Stimulated activated naive CD8-positive, alpha-beta T cell treated with anti-CD3 and anti-CD28 coated beads, Interleukin-15, Interleukin-2, amounts not matched to agents 100 ng/mL and 50 ng/mL, for 24 hours (primary cell): ENCODE results near the gene HSFX3.
"Not testable (repeated sequence)": the region's sequence is repeated elsewhere in the genome, so short reads cannot be mapped to it uniquely, and the experiment has no call there.

Experiments
- H3K27ac Mint-ChIP-seq: one replicate; pipeline ENCODE4 v1.8.0; 2021; ENCODE audit warnings: mild to moderate bottlenecking, mixed read lengths
- H3K27me3 Mint-ChIP-seq: one replicate; pipeline ENCODE4 v1.8.0; 2021; ENCODE audit warnings: mixed read lengths
- H3K36me3 Mint-ChIP-seq: one replicate; pipeline ENCODE4 v1.8.0; 2021; ENCODE audit warnings: low read depth, mixed read lengths
- H3K4me1 Mint-ChIP-seq: one replicate; pipeline ENCODE4 v1.8.0; 2021; ENCODE audit warnings: low read depth, mixed read lengths
- H3K4me3 Mint-ChIP-seq: one replicate; pipeline ENCODE4 v1.8.0; 2021; ENCODE audit warnings: mild to moderate bottlenecking, mixed read lengths
- H3K9me3 Mint-ChIP-seq: one replicate; pipeline ENCODE4 v1.8.0; 2021; ENCODE audit warnings: mixed read lengths

HSFX3 gene

GRCh38 chrX:149549701-149550100 is at the start of gene HSFX3:
HSFX3 (minus strand) TSS chrX:149549924; CDS start chrX:149549852, 72 bp downstream.
- not testable (repeated sequence) for H3K9me3 Mint-ChIP-seq, H3K4me3 Mint-ChIP-seq, H3K27ac Mint-ChIP-seq, H3K27me3 Mint-ChIP-seq, H3K4me1 Mint-ChIP-seq, H3K36me3 Mint-ChIP-seq

GRCh38 chrX:149598603-149599002 is 48.9 kb upstream of the HSFX3 start:
- not testable (repeated sequence) for H3K4me3 Mint-ChIP-seq, H3K4me1 Mint-ChIP-seq, H3K36me3 Mint-ChIP-seq, H3K27ac Mint-ChIP-seq, H3K27me3 Mint-ChIP-seq, H3K9me3 Mint-ChIP-seq

- not testable (repeated sequence) for H3K27ac Mint-ChIP-seq, H3K4me3 Mint-ChIP-seq, H3K27me3 Mint-ChIP-seq
Observed at GRCh38 chrX:149595943-149596342, 46.2 kb upstream of the HSFX3 start.

GRCh38 chrX:149595214-149595613 is 45.5 kb upstream of the HSFX3 start, which contains the start of gene HSFX2:
HSFX2 (minus strand) TSS chrX:149595314; CDS start chrX:149594700, 614 bp downstream.
- H3K27ac Mint-ChIP-seq, H3K4me1 Mint-ChIP-seq, H3K27me3 Mint-ChIP-seq: not testable (repeated sequence)

More at GRCh38 chrX:149595943-149596342, 46.2 kb upstream of the HSFX3 start:
- not testable (repeated sequence) for H3K4me1 Mint-ChIP-seq, H3K36me3 Mint-ChIP-seq, H3K9me3 Mint-ChIP-seq

GRCh38 chrX:149590993-149591392 is 41.3 kb upstream of the HSFX3 start:
- H3K27me3 Mint-ChIP-seq, H3K27ac Mint-ChIP-seq, H3K36me3 Mint-ChIP-seq, H3K9me3 Mint-ChIP-seq, H3K4me3 Mint-ChIP-seq, H3K4me1 Mint-ChIP-seq: not testable (repeated sequence)

More at GRCh38 chrX:149595214-149595613, 45.5 kb upstream of the HSFX3 start, which contains the start of gene HSFX2:
- not testable (repeated sequence) for H3K9me3 Mint-ChIP-seq, H3K36me3 Mint-ChIP-seq, H3K4me3 Mint-ChIP-seq

GRCh38 chrX:149587359-149587758 is 37.6 kb upstream of the HSFX3 start, which contains the start of gene MAGEA9B:
MAGEA9B (minus strand) TSS chrX:149587459; CDS start chrX:149583179, 4,280 bp downstream.
- not testable (repeated sequence) for H3K4me1 Mint-ChIP-seq, H3K9me3 Mint-ChIP-seq, H3K4me3 Mint-ChIP-seq, H3K27me3 Mint-ChIP-seq, H3K27ac Mint-ChIP-seq, H3K36me3 Mint-ChIP-seq

GRCh38 chrX:149585631-149586030 is 35.9 kb upstream of the HSFX3 start:
- not testable (repeated sequence) for H3K4me3 Mint-ChIP-seq, H3K4me1 Mint-ChIP-seq, H3K27ac Mint-ChIP-seq

GRCh38 chrX:149573456-149573855 is 23.7 kb upstream of the HSFX3 start:
- H3K27me3 Mint-ChIP-seq, H3K27ac Mint-ChIP-seq, H3K4me3 Mint-ChIP-seq, H3K36me3 Mint-ChIP-seq, H3K9me3 Mint-ChIP-seq: not testable (repeated sequence)
- H3K4me1 Mint-ChIP-seq: peaks cover 13% of the 10 kb centered on the region

More at GRCh38 chrX:149585631-149586030, 35.9 kb upstream of the HSFX3 start:
- not testable (repeated sequence) for H3K36me3 Mint-ChIP-seq, H3K9me3 Mint-ChIP-seq, H3K27me3 Mint-ChIP-seq

- Mint-ChIP-seq H3K4me3 (peak overlapping the region; percentile 37), H3K36me3 (no peaks in the 10 kb centered on the region), H3K27me3 (peaks cover 4% of the 10 kb centered on the region), H3K9me3 (no peaks in the 10 kb centered on the region), H3K4me1 (peaks cover 13% of the 10 kb centered on the region), H3K27ac (peak overlapping the region; percentile 79)
Observed at GRCh38 chrX:149572743-149573142, 23.0 kb upstream of the HSFX3 start.

GRCh38 chrX:149571770-149572169 is 22.0 kb upstream of the HSFX3 start:
- H3K27me3 Mint-ChIP-seq: peaks cover 4% of the 10 kb centered on the region
- H3K9me3 Mint-ChIP-seq: no peaks in the 10 kb centered on the region
- H3K36me3 Mint-ChIP-seq: no peaks in the 10 kb centered on the region
- peaks cover 13% of the 10 kb centered on the region for H3K4me1 Mint-ChIP-seq
- no peak overlapping the region for H3K4me3 Mint-ChIP-seq
- H3K27ac Mint-ChIP-seq: no peak overlapping the region

GRCh38 chrX:149570668-149571067 is 20.9 kb upstream of the HSFX3 start:
- Mint-ChIP-seq H3K4me1 (peaks cover 13% of the 10 kb centered on the region), H3K4me3 (no peak overlapping the region), H3K27me3 (peaks cover 4% of the 10 kb centered on the region), H3K27ac (no peak overlapping the region), H3K36me3 (no peaks in the 10 kb centered on the region), H3K9me3 (no peaks in the 10 kb centered on the region)

- H3K36me3 Mint-ChIP-seq: no peaks in the 10 kb centered on the region
Observed at GRCh38 chrX:149569770-149570169, 20.0 kb upstream of the HSFX3 start.

GRCh38 chrX:149568701-149569296 is 19.1 kb upstream of the HSFX3 start:
- Mint-ChIP-seq H3K27me3 (peaks cover 4% of the 10 kb centered on the region), H3K36me3 (no peaks in the 10 kb centered on the region), H3K4me1 (peaks cover 13% of the 10 kb centered on the region), H3K4me3 (no peak overlapping the region), H3K27ac (no peak overlapping the region), H3K9me3 (no peaks in the 10 kb centered on the region)

More at GRCh38 chrX:149569770-149570169, 20.0 kb upstream of the HSFX3 start:
- H3K27me3 Mint-ChIP-seq: peaks cover 4% of the 10 kb centered on the region
- no peak overlapping the region for H3K4me3 Mint-ChIP-seq
- no peak overlapping the region for H3K27ac Mint-ChIP-seq
- peaks cover 13% of the 10 kb centered on the region for H3K4me1 Mint-ChIP-seq
- H3K9me3 Mint-ChIP-seq: no peaks in the 10 kb centered on the region

- Mint-ChIP-seq H3K4me3 (no peak overlapping the region), H3K27me3 (peaks cover 4% of the 10 kb centered on the region), H3K9me3 (no peaks in the 10 kb centered on the region), H3K27ac (no peak overlapping the region), H3K36me3 (no peaks in the 10 kb centered on the region), H3K4me1 (peaks cover 9% of the 10 kb centered on the region)
Observed at GRCh38 chrX:149567621-149568417, 18.1 kb upstream of the HSFX3 start.

GRCh38 chrX:149563359-149563758 is 13.6 kb upstream of the HSFX3 start:
- no peak overlapping the region for H3K4me3 Mint-ChIP-seq
- no peaks in the 10 kb centered on the region for H3K4me1 Mint-ChIP-seq
- no peaks in the 10 kb centered on the region for H3K36me3 Mint-ChIP-seq
- no peaks in the 10 kb centered on the region for H3K27me3 Mint-ChIP-seq
- no peak overlapping the region for H3K27ac Mint-ChIP-seq
- no peaks in the 10 kb centered on the region for H3K9me3 Mint-ChIP-seq
